NCI-H748 (cell line): ENCODE measurements around the gene NFX1.

Experiments used
- DNase-seq: peaks from one replicate; lab custom pipeline; 2025; ENCODE audit not compliant: unreplicated experiment; lab: John Stamatoyannopoulos, UW

The NFX1 gene

DNA sequence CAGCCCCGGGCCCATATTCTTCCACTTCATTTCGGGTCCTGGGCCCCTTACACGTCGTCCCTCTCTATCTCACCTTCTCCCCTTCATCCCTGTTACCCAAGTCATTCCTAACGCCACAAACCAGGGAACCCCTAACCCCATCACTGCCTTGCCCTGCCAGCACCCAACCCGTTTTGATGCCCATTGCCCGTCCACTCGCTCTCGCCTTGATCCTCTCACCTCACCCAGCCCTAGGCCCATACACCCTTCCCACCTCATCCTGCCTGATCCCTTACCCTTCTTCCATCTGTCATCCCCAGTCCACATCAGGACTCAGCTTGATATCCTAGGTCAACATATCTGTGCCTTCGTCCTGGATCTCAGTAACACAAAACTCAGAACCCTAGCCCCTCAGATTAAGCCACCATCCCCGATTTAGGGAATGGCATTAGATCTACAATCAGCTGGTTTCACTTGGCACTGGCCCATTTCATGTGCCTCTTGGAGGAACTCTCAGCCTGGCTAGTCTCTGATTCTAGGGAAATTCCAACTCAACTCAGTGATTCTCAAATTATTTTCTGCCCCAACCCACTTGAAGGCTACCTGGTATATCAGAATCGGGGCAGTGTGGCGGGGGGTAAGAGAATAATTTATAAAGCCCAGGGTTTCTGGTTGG lies 25.0 kb upstream of the NFX1 start:
- DNase-seq = no peak

GRCh38 chr9:33267151-33267767 lies 23.1 kb upstream of the NFX1 start:
- no peak for DNase-seq

DNA sequence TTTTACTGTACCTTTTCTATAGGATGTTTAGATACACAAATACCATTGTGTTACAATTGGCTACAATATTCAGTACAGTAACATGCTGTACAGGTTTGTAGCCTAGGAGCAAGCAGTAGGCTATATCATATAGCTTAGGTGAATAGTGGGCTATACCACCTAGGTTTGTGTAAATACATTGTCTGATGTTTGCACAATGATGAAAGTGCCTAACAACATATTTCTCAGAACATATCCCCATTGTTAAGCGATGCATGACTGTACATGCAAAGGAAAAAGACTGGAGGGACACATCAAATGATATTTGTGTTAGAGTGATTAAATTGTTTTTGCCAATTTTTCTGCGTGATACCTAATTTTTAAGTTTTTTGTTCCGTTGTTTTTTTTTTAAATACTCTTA lies 20.2 kb upstream of the NFX1 start:
- DNase-seq = no peak

DNA sequence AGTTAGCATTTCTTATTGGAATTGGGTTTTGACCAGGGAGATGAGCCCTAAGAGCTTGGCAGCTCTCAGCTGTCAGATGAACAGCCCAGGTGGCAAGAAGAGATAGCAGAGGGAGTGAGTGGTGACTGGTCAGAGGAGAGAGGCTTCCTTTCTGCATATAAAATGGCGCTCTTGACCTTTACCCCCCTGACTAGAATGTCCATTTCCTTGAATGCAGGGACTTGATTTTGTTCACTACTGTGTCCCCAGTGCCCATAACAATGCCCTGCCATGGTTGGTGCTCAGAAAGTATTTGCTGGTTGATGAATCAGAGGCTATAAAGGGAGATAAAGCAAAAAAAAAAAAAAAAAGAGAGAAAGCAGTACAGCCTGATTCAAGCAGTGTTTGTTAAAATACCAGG lies 18.3 kb upstream of the NFX1 start:
- no peak for DNase-seq

GRCh38 chr9:33273266-33273971 lies 16.9 kb upstream of the NFX1 start:
- DNase-seq = no peak

- no peak for DNase-seq
These were observed 16.4 kb upstream of the NFX1 start for GRCh38 chr9:33273972-33274328.

GRCh38 chr9:33277484-33277883 lies 12.8 kb upstream of the NFX1 start:
- no peak for DNase-seq

- no peak for DNase-seq
These were observed 4.8 kb upstream of the NFX1 start for GRCh38 chr9:33285502-33285901.

DNA sequence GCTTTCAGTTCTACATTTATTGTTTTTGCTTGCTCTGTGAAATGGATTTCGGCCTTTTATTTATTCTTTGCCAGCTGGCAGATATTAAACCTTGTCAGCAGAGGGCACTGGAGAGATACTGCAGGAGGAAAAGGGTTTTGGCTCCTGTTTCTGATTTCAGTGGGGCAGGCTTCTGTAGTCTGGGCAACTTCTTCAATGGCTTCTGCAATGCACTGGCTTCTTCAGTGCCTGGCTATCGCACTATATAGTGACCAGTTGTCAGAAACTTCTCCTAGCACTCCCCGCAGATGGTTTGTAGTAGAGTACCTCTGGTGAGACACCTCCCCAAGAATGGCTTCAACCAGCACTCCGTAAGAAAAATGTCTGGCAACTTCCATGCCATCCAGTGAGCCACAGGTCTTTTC lies 3.2 kb upstream of the NFX1 start:
- peak; percentile 69 for DNase-seq

DNA sequence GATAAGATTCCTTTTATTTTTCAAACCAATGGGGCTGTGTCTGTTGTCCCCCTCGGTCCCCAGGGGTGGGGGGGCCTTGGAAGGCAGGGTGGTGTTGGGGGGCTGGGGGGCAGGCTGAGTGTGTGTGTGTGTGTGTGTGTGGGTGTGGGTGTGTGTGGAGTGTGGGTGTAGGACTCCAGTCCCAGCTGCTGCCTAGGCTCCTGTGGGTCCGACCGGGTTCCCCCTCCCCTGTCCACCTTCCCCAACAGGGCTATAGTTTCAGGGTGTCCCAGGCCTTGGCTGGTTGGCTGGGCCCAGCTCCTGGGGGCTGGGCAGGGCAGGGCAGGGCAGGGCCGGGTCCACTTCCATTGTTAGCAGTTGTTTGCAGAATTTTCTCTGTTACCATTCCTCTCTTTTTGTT lies 2.1 kb upstream of the NFX1 start:
- DNase-seq = no peak

GRCh38 chr9:33288828-33289483 lies 1.4 kb upstream of the NFX1 start:
- no peak for DNase-seq

- no peak for DNase-seq
These were observed 820 bp upstream of the NFX1 start for GRCh38 chr9:33289496-33289895.

DNA sequence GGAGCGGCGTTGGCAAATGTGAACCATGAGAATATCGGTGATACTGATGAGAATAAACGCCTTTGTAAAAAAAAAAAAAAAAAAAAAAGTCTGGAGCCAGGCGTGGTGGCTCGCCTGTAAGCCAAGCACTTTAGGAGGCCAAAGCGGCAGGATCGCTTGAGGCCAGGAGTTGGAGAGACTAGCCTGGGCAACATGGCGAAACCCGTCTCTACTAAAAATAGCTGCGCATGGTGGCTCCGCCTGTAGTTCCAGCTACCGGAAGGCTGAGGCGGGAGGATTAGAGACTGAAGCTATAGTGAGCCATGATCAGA lies 425 bp upstream of the NFX1 start:
- DNase-seq = no peak

GRCh38 chr9:33291031-33291397 lies 698 bp downstream of the NFX1 start:
- no peak for DNase-seq

- no peak for DNase-seq
These were observed 1.6 kb downstream of the NFX1 start for GRCh38 chr9:33291901-33292300.

- no peak for DNase-seq
These were observed 3.5 kb downstream of the NFX1 start for GRCh38 chr9:33293782-33294181.

GRCh38 chr9:33294670-33295432 lies 4.5 kb downstream of the NFX1 start:
- DNase-seq = no peak

- DNase-seq = no peak
These were observed 5.3 kb downstream of the NFX1 start for GRCh38 chr9:33295571-33295970.

DNA sequence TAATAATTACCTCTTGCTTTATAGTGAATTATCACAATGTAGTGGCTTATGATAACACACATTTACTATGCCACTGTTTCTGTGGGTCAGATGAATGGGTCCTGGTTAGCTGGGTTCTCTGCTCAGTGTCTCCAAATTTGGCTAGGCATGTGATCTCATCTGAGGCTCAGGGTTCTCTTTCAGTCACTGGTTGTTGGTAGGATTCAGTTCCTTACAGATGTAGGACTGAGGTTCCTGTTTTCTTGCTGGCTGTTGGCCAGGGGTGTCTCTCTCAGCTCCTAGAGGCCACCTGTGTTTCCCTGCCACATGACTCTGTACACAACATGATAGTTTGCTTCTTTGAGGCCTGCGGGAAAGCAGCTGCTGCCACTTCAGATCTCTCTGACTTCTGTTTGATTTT lies 7.1 kb downstream of the NFX1 start:
- DNase-seq = no peak

- no peak for DNase-seq
These were observed 10.2 kb downstream of the NFX1 start for GRCh38 chr9:33300546-33300945.

GRCh38 chr9:33304362-33304761 lies 14.0 kb downstream of the NFX1 start:
- no peak for DNase-seq

DNA sequence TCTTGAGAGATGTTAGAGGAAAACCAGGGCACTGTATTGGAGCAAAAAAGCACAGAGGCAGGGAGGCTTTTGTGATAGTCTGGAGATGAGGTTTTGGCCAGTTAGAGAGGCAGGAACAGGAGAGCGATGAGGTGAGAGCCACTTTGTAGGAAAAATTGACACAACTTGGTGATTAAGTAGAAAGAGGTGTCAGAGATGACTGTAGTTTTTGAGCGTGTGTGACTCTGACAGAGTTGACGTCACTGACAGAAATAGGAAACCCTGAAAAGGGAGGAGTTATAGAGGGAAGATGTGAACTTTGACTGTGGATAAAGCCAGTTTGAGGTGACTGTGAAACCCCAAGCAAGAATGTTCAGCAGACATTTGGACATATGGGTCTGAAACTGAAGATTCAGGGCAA lies 15.7 kb downstream of the NFX1 start:
- DNase-seq = no peak
